K562 treated with DMSO at 1 percent for 24 hours (cell line): Measurements from ENCODE around the gene RMC1. TPM values are rescaled to one million over a fixed set of nuclear protein-coding genes. Genes with fewer than 3 reads are reported as not detected.

ENCODE experiments used
- total RNA-seq: library from RNA; unstranded; fragments of 300-600 nt; gene quantifications from 2 replicates; pipeline ENCODE4 v1.2.3, GENCODE V29; 2022; ENCODE audit warnings: low read depth; ENCODE audit not compliant: insufficient read depth

The RMC1 gene
- 53.6 and 61.1 TPM in 2 replicates for total RNA-seq

DNA sequence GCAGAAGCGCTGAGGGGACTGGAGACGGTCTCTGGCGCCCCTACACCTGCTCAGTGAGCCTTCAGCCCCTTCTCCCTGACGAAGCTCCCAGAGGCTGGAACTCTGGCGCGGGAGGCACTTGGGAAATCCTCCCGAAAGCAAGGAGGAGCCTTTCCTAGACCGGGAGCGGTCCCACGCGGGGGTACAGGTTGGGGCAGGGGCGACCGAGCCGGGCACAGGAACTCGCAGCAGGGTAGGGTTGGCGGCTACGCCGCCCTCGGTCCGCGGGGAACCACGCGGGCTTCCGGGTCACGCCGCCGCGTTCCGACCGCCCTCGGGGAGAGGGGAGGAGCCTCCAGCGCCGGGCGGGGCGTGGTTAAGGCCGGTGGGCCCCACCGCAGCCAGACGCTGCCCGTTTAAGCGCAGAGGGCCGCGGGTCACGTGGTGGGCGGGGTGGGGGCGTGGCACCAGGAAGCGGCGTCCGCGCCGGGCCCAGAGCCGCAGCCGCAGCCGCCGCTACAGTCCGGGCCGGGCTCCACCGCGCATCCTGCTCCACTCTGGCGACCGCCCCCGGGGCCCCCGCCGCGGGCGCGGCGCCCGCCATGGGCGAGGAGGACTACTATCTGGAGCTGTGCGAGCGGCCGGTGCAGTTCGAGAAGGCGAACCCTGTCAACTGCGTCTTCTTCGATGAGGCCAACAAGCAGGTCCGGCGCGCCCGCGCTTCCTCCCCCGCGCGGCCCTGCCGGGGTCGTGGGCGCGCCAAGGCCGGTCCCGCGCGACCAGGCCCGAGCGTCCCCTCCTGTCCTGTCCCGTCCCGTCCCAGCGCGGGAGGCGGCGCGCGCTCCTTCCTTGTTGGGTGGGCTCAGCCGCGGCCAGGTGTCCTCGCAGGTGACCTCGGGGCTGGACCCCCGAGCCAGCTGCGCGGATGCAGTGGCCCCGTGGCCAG lies at the start of gene RMC1:
TSS of gene RMC1 (plus strand) at position 474 of the 925 bp plus-strand sequence. CDS start at position 582, 108 bp downstream.

Other genes with a start within 250 kb of the RMC1 start
- gene RIOK3, start 50.2 kb upstream of the RMC1 start, total RNA-seq: 35.9 and 49.9 TPM in 2 replicates
- gene NPC1, start 83.0 kb downstream of the RMC1 start, total RNA-seq: 50.4 and 53.5 TPM in 2 replicates
- gene ANKRD29, start 159.4 kb downstream of the RMC1 start, total RNA-seq: not detected in 2 replicates
- 0.10 TPM in 1 of 2 replicates, not detected in the other for gene LAMA3, start 185.9 kb downstream of the RMC1 start, total RNA-seq